ENCODE results near the gene IL10RB.

DNA sequence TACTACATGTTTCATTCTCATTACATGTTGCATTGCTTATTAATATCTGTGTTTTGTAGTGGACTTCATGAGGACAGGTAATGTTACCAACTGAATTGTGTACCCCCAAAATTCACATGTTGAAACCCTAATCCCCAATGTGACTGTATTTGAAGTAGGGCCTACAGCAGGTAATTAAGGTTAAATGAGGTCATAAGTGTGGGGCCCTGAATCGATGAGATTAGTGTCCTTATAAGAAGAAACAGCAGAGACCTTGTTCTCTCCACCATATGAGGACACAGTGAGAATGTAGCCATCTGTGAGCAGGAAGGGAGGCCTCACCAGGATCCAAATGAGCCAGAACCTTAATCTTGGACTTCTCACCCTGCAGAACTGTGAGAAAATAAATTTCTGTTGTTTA, 43.6 kb downstream of the IL10RB start:
- TF ChIP-seq, protein P1, sequence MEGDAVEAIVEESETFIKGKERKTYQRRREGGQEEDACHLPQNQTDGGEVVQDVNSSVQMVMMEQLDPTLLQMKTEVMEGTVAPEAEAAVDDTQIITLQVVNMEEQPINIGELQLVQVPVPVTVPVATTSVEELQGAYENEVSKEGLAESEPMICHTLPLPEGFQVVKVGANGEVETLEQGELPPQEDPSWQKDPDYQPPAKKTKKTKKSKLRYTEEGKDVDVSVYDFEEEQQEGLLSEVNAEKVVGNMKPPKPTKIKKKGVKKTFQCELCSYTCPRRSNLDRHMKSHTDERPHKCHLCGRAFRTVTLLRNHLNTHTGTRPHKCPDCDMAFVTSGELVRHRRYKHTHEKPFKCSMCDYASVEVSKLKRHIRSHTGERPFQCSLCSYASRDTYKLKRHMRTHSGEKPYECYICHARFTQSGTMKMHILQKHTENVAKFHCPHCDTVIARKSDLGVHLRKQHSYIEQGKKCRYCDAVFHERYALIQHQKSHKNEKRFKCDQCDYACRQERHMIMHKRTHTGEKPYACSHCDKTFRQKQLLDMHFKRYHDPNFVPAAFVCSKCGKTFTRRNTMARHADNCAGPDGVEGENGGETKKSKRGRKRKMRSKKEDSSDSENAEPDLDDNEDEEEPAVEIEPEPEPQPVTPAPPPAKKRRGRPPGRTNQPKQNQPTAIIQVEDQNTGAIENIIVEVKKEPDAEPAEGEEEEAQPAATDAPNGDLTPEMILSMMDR (IDR thresholded peaks at IDR 0.05) = no peak
- TF ChIP-seq POLR2A (IDR thresholded peaks at IDR 0.05) = no peak
